HepG2 (cell line): ENCODE results near the gene CTSD. TPM values are rescaled to one million over a fixed set of nuclear protein-coding genes. Genes with fewer than 3 reads are reported as not detected.

Experiments
- ATAC-seq: fragments of 200-7000 bp; cut with Tn5 transposase; 3 replicates; pipeline ENCODE4 v1.9.1; 2020; ENCODE audit warnings: mild to moderate bottlenecking, moderate library complexity
- BruUV-seq: library from RNA; stranded (reverse); fragments of 400-500 nt; replicated peaks from 2 replicates; lab custom pipeline; 2021; lab: Mats Ljungman, UMichigan
- CTCF ChIA-PET: fragments of 300-600 bp; formaldehyde crosslinking; extraction: SDS; loops from one replicate; lab custom pipeline; 2021; ENCODE audit warnings: low total read pairs, inconsistent platforms, low intra/inter-chr PET ratio; lab: Yijun Ruan, JAX
- POLR2A ChIA-PET: fragments of 350-600 bp; sonication (Branson Sonifier 250); formaldehyde crosslinking; loops from one replicate; lab custom pipeline; 2020; ENCODE audit warnings: antibody characterized with exemption, inconsistent platforms; lab: Yijun Ruan, JAX
- DNase-seq: peaks from one replicate; pipeline ENCODE4 v3.0.0-alpha.2; 2015; ENCODE audit warnings: low spot score
- FAIRE-seq: peaks from 3 replicates; lab custom pipeline; 2011; peaks lifted over from hg19 to GRCh38; lab: Jason Lieb, UNC
- H2AFZ ChIP-seq: one replicate; pipeline ENCODE4 v1.6.1; 2011; ENCODE audit warnings: low read length, inconsistent platforms
- H3K27ac ChIP-seq: fragments of 300-600 bp; 3 replicates; pipeline ENCODE4 v1.8.0; 2011; ENCODE audit warnings: mixed run types, mild to moderate bottlenecking, mixed read lengths, low read length, inconsistent platforms; ENCODE audit not compliant: insufficient read depth; ENCODE audit errors: extremely low read length
- H3K27me3 ChIP-seq, 2 experiments: fragments of 200-600 bp in 1 of 2; 2 replicates in 1 of 2; 3 replicates in 1 of 2; pipeline versions ENCODE4 v1.6.0 to v1.8.0; 2011; ENCODE audit warnings: low read length in 2 of 2, mild to moderate bottlenecking in 2 of 2, moderate library complexity in 2 of 2, inconsistent platforms in 1 of 2; ENCODE audit not compliant: insufficient read depth in 2 of 2, control insufficient read depth in 1 of 2
- H3K36me3 ChIP-seq, 2 experiments: fragments of 200-600 bp in 1 of 2; replicated peaks in 1 of 2; 2 replicates in 1 of 2; 3 replicates in 1 of 2; pipeline versions ENCODE4 v1.5.1 to v1.8.0; 2011; ENCODE audit warnings: low read length in 2 of 2, inconsistent platforms in 1 of 2; ENCODE audit not compliant: insufficient read depth in 2 of 2, control insufficient read depth in 1 of 2
- H3K4me1 ChIP-seq: 2 replicates; pipeline ENCODE4 v1.5.1; 2012; ENCODE audit warnings: low read length, inconsistent platforms; ENCODE audit not compliant: insufficient read depth
- H3K4me2 ChIP-seq: 2 replicates; pipeline ENCODE4 v1.6.0; 2011; ENCODE audit warnings: low read depth, low read length, inconsistent platforms
- H3K4me3 ChIP-seq, 3 experiments: fragments of 200-600 bp in 1 of 3; sonication (generic), shearing (Covaris generic) in 1 of 3; replicated peaks in 1 of 3; 2 replicates each; pipeline ENCODE4 v1.5.1; 2011 to 2016; ENCODE audit warnings: low read length in 3 of 3, inconsistent platforms in 2 of 3, low read depth in 2 of 3, mild to moderate bottlenecking in 2 of 3, control low read depth in 1 of 3, mixed read lengths in 1 of 3; ENCODE audit not compliant: insufficient read depth in 1 of 3
- H3K79me2 ChIP-seq: one replicate; pipeline ENCODE4 v1.6.1; 2011; ENCODE audit warnings: low read length, inconsistent platforms; ENCODE audit not compliant: insufficient read depth
- H3K9ac ChIP-seq: 2 replicates; pipeline ENCODE4 v1.6.0; 2011; ENCODE audit warnings: mild to moderate bottlenecking, low read depth, low read length, inconsistent platforms; ENCODE audit not compliant: insufficient read depth
- H3K9me3 ChIP-seq: 2 replicates; pipeline ENCODE4 v1.5.1; 2012; ENCODE audit warnings: mild to moderate bottlenecking, low read length
- H4K20me1 ChIP-seq: 2 replicates; pipeline ENCODE4 v1.6.0; 2011; ENCODE audit warnings: inconsistent platforms, mild to moderate bottlenecking, low read length, moderate library complexity; ENCODE audit not compliant: insufficient read depth
- ATF1 ChIP-seq: IDR thresholded peaks from 2 replicates; pipeline ENCODE4 v1.6.1; 2016; ENCODE audit warnings: mild to moderate bottlenecking, control low read depth
- ZFP41 ChIP-seq: sonication (generic); formaldehyde crosslinking; IDR thresholded peaks from 2 replicates; pipeline ENCODE4 v1.4.0; 2020; ENCODE audit warnings: mild to moderate bottlenecking, missing genetic modification reagents, borderline replicate concordance
- ZNF713 ChIP-seq: sonication (generic); formaldehyde crosslinking; IDR thresholded peaks from 2 replicates; pipeline ENCODE4 v1.4.0; 2020; ENCODE audit warnings: mild to moderate bottlenecking, missing genetic modification reagents
- ZNF775 ChIP-seq: sonication (generic); formaldehyde crosslinking; IDR thresholded peaks from 2 replicates; pipeline ENCODE4 v1.4.0; 2020; ENCODE audit warnings: missing genetic modification reagents, mild to moderate bottlenecking, moderate library complexity, borderline replicate concordance
- WGBS: methylation state at CpG from one replicate; pipeline ENCODE4 v1.1.6; 2017; ENCODE audit warnings: low lambda C conversion rate; 5-methylcytosine and 5-hydroxymethylcytosine counted together
- in situ Hi-C: cut with HindIII; loops from 2 replicates; pipeline ENCODE4 v1.10.0; 2017; ENCODE audit warnings: low pct_unique_long_range_greater_than_20kb; ENCODE audit not compliant: extremely low pct_ligation_motif_present
- intact Hi-C: fragments of 100-400 bp; cut with micrococcal nuclease; formaldehyde crosslinking; loops from one replicate; pipeline ENCODE4 v1.10.0; 2022; ENCODE audit not compliant: unreplicated experiment
- polyA plus RNA-seq, 8 experiments: library from polyadenylated mRNA; depleted of rRNA in 3 of 8; stranded (reverse) in 7 of 8; unstranded in 1 of 8; fragments of >200 nt; fragmentation: Illumina TruSeq in 4 of 8; extraction: Trizol in 4 of 8; gene quantifications; 2 replicates each; pipeline versions ENCODE4 v1.2.1 to v1.2.3, GENCODE V29; 2011 to 2016; ENCODE audit warnings: low read depth in 4 of 8, missing spikeins in 1 of 8, mixed read lengths in 1 of 8; ENCODE audit not compliant: insufficient read depth in 1 of 8
- total RNA-seq, 5 experiments: library from RNA; depleted of rRNA; stranded (reverse); fragments of >200 nt; fragmentation: Illumina TruSeq; extraction: Trizol; gene quantifications; 2 replicates each; pipeline ENCODE4 v1.2.3, GENCODE V29; 2016; ENCODE audit warnings: low read depth in 1 of 5
- TF ChIP-seq, protein P1 (sequence below): sonication (generic); formaldehyde crosslinking; IDR thresholded peaks from 2 replicates; pipeline ENCODE4 v1.4.0; 2020; ENCODE audit warnings: missing genetic modification reagents

CTSD gene
- total and polyA plus RNA-seq, 2 of the 13 experiments (the other 11 are each of a cell fraction or from before 2014, with no cell fraction given), result 143 to 230 TPM

DNA sequence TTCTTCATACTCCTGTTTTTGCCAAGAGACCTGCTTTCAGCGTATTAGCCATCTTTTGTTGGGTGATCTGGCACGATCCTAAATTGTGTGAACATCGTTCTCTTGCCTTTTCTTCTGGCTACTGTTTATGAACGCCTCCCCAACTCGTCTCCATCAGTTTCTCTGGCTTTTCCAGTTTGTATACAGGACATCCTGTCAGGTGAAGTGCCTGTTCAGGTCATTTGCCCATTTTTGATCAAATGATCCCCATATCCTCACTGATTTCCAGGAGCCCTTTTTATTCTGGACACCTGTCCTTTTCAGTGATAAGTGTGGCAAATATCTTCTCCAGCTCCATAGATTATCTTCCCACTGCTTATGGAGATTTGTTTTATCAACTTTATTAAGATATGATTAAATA, 48.5 kb upstream of the CTSD start:
- no peak overlapping the region for H3K4me3 ChIP-seq
- no peak for ATAC-seq
- ChIA-PET CTCF (no interaction called here), POLR2A (no interaction called here)
- no peak overlapping the region for H3K9ac ChIP-seq
- BruUV-seq, result no TSS peak
- no peak overlapping the region for H2AFZ ChIP-seq
- WGBS, result 31% methylated on average over 5 of the region's 5 CpGs
- no peak overlapping the region for H3K4me2 ChIP-seq
- peaks cover 3 to 56% of the 10 kb centered on the region in 2 experiments; a peak in 3 of 5 replicates for H3K27me3 ChIP-seq
- no peaks in the 10 kb centered on the region for H3K9me3 ChIP-seq
- no peaks in the 10 kb centered on the region for H3K4me1 ChIP-seq
- no peak for FAIRE-seq
- intact Hi-C loops (no loop called here), in situ Hi-C loops (no loop called here)
- no peaks in the 10 kb centered on the region for H4K20me1 ChIP-seq
- H3K36me3 ChIP-seq, result no peaks in the 10 kb centered on the region
- no peak for DNase-seq
- no peaks in the 10 kb centered on the region for H3K79me2 ChIP-seq
- no peak overlapping the region for H3K27ac ChIP-seq
- TF ChIP-seq ZNF775 (no peak), ATF1 (CRISPR knock-in tag) (no peak)
- TF ChIP-seq, all 625 proteins: peak for 0

DNA sequence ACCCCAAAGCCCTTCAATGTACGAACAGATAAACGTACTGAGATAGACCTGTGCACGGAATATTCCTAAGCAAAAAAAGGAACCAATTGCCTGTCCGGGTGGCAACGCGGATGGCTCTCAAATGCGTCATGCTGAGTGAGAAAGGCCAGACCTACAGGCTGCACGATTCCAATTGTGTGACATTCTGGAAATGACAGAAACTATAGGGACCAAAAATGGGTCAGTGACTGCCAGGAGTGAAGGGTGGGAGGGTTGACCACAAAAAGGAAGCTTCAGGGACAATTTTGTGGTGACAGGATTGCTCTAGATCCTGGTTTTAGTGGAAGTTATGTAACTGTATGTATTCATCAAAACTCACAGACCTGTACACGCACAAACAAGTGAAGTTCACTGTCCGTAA, 47.0 kb upstream of the CTSD start:
- DNase-seq (no peak), ATAC-seq (no peak), FAIRE-seq (no peak)
- Histone ChIP-seq H3K79me2 (no peaks in the 10 kb centered on the region), H3K27ac (no peak overlapping the region), H3K9me3 (no peaks in the 10 kb centered on the region), H3K9ac (no peak overlapping the region), H3K27me3 (peaks cover 3 to 53% of the 10 kb centered on the region in 2 experiments; a peak in 3 of 5 replicates), H3K4me3 (no peak overlapping the region), H3K4me1 (no peaks in the 10 kb centered on the region), H4K20me1 (no peaks in the 10 kb centered on the region), H3K36me3 (no peaks in the 10 kb centered on the region), H3K4me2 (no peak overlapping the region), H2AFZ (no peak overlapping the region)
- BruUV-seq, result no TSS peak
- POLR2A ChIA-PET, result no interaction called here
- intact Hi-C loops, result no loop called here
- CTCF ChIA-PET, result no interaction called here
- in situ Hi-C loops, result no loop called here
- no peak for TF ChIP-seq ZNF713 (CRISPR knock-in tag)
- TF ChIP-seq, protein P1, sequence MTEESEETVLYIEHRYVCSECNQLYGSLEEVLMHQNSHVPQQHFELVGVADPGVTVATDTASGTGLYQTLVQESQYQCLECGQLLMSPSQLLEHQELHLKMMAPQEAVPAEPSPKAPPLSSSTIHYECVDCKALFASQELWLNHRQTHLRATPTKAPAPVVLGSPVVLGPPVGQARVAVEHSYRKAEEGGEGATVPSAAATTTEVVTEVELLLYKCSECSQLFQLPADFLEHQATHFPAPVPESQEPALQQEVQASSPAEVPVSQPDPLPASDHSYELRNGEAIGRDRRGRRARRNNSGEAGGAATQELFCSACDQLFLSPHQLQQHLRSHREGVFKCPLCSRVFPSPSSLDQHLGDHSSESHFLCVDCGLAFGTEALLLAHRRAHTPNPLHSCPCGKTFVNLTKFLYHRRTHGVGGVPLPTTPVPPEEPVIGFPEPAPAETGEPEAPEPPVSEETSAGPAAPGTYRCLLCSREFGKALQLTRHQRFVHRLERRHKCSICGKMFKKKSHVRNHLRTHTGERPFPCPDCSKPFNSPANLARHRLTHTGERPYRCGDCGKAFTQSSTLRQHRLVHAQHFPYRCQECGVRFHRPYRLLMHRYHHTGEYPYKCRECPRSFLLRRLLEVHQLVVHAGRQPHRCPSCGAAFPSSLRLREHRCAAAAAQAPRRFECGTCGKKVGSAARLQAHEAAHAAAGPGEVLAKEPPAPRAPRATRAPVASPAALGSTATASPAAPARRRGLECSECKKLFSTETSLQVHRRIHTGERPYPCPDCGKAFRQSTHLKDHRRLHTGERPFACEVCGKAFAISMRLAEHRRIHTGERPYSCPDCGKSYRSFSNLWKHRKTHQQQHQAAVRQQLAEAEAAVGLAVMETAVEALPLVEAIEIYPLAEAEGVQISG (CRISPR knock-in tag), result no peak
- TF ChIP-seq ZFP41 (CRISPR knock-in tag), result no peak
- 41% methylated on average over 10 of the region's 10 CpGs for WGBS
